T-helper 17 cell (primary cell): ENCODE measurements around the gene RPL27. TPM values are rescaled to one million over a fixed set of nuclear protein-coding genes. Genes with fewer than 3 reads are reported as not detected.
"Not testable (repeated sequence)": the region's sequence is repeated elsewhere in the genome, so short reads cannot be mapped to it uniquely, and the experiment has no call there.

ENCODE experiments used
- ATAC-seq: fragments of 150-1000 bp; cut with Tn5 transposase; 2 replicates; pipeline ENCODE4 v1.10.0; 2021; ENCODE audit warnings: mild to moderate bottlenecking, moderate library complexity
- DNase-seq, 3 donors: peaks; one replicate each; pipeline versions ENCODE4 v3.0.0 to v3.0.0-alpha.2; 2020 to 2021
- H3K9me3 ChIP-seq: one replicate; pipeline ENCODE4 v1.7.0; 2013; ENCODE audit warnings: low read length, mild to moderate bottlenecking; ENCODE audit not compliant: control insufficient read depth, poor library complexity, severe bottlenecking
- H3K27ac Mint-ChIP-seq: one replicate; pipeline ENCODE4 v1.8.0; 2022; ENCODE audit warnings: mild to moderate bottlenecking, moderate library complexity, mixed read lengths
- H3K27me3 Mint-ChIP-seq: one replicate; pipeline ENCODE4 v1.8.0; 2022; ENCODE audit warnings: mixed read lengths
- H3K36me3 Mint-ChIP-seq: one replicate; pipeline ENCODE4 v1.8.0; 2022; ENCODE audit warnings: low read depth, mixed read lengths
- H3K4me1 Mint-ChIP-seq: one replicate; pipeline ENCODE4 v1.8.0; 2022; ENCODE audit warnings: mild to moderate bottlenecking, mixed read lengths
- H3K4me3 Mint-ChIP-seq: one replicate; pipeline ENCODE4 v1.8.0; 2022; ENCODE audit warnings: mild to moderate bottlenecking, moderate library complexity, mixed read lengths
- total RNA-seq, 4 donors: library from RNA in 2 of 4; stranded (reverse) in 2 of 4; gene quantifications; one replicate each; pipeline ENCODE4 v1.2.3 and lab custom pipeline; 2022 to 2026

RPL27 gene
- total RNA-seq, 2 donors from 2014 or later = 1,342 to 1,395 TPM

- DNase-seq (peak; percentile 86 to 89 (median 87)), ATAC-seq (peak; percentile 91)
- Mint-ChIP-seq H3K27me3 (no peaks in the 10 kb centered on the region), H3K4me3 (peak within 1 kb of the TSS; percentile 99), H3K4me1 (peaks cover 25% of the 10 kb centered on the region), H3K27ac (peak within 1 kb of the TSS; percentile 93), H3K36me3 (no peaks in the 10 kb centered on the region)
- no peaks in the 10 kb centered on the region for H3K9me3 ChIP-seq
Observed at GRCh38 chr17:42980274-42980765, 17.9 kb upstream of the RPL27 start, which contains the start of gene RUNDC1. RUNDC1 (plus strand) TSS chr17:42980565; CDS start chr17:42980577, 12 bp downstream.

- no peaks in the 10 kb centered on the region for H3K9me3 ChIP-seq
- peak; percentile 41 to 45 (median 45) for DNase-seq
- peak; percentile 77 for ATAC-seq
- peaks cover 25% of the 10 kb centered on the region for H3K4me1 Mint-ChIP-seq
- peak overlapping the region; percentile 93 for H3K27ac Mint-ChIP-seq
- no peaks in the 10 kb centered on the region for H3K36me3 Mint-ChIP-seq
- no peaks in the 10 kb centered on the region for H3K27me3 Mint-ChIP-seq
- peak overlapping the region; percentile 99 for H3K4me3 Mint-ChIP-seq
Observed at GRCh38 chr17:42980766-42981397, 17.3 kb upstream of the RPL27 start.

- DNase-seq (no peak), ATAC-seq (no peak)
Observed at GRCh38 chr17:42982266-42982665, 16.0 kb upstream of the RPL27 start.

GRCh38 chr17:42985225-42985624 lies 13.0 kb upstream of the RPL27 start:
- no peak for DNase-seq
- H3K4me3 Mint-ChIP-seq = no peak overlapping the region
- H3K4me1 Mint-ChIP-seq = peaks cover 17% of the 10 kb centered on the region
- peaks cover under 1% of the 10 kb centered on the region for H3K36me3 Mint-ChIP-seq
- no peaks in the 10 kb centered on the region for H3K9me3 ChIP-seq
- ATAC-seq = no peak
- H3K27ac Mint-ChIP-seq = no peak overlapping the region
- H3K27me3 Mint-ChIP-seq = no peaks in the 10 kb centered on the region

More at GRCh38 chr17:42982266-42982665, 16.0 kb upstream of the RPL27 start:
- Mint-ChIP-seq H3K36me3 (no peaks in the 10 kb centered on the region), H3K27ac (peak overlapping the region; percentile 93), H3K4me3 (peak overlapping the region; percentile 99), H3K27me3 (no peaks in the 10 kb centered on the region), H3K4me1 (peaks cover 25% of the 10 kb centered on the region)
- H3K9me3 ChIP-seq = no peaks in the 10 kb centered on the region

- no peaks in the 10 kb centered on the region for H3K9me3 ChIP-seq
- no peak for ATAC-seq
- no peak for DNase-seq
- Mint-ChIP-seq H3K27ac (no peak overlapping the region), H3K27me3 (no peaks in the 10 kb centered on the region), H3K4me1 (peaks cover 3% of the 10 kb centered on the region), H3K36me3 (peaks cover 5% of the 10 kb centered on the region), H3K4me3 (no peak overlapping the region)
Observed at GRCh38 chr17:42989141-42989540, 9.1 kb upstream of the RPL27 start.

GRCh38 chr17:42989726-42990652 lies 8.2 kb upstream of the RPL27 start:
- ATAC-seq (no peak), DNase-seq (no peak)
- peak overlapping the region; percentile 85 for H3K27ac Mint-ChIP-seq
- peaks cover 3% of the 10 kb centered on the region for H3K4me1 Mint-ChIP-seq
- H3K36me3 Mint-ChIP-seq = peaks cover 5% of the 10 kb centered on the region
- no peaks in the 10 kb centered on the region for H3K9me3 ChIP-seq
- H3K27me3 Mint-ChIP-seq = no peaks in the 10 kb centered on the region
- no peak overlapping the region for H3K4me3 Mint-ChIP-seq

GRCh38 chr17:42991471-42991870 lies 6.7 kb upstream of the RPL27 start:
- Mint-ChIP-seq H3K27me3 (no peaks in the 10 kb centered on the region), H3K4me3 (no peak overlapping the region), H3K27ac (no peak overlapping the region), H3K36me3 (peaks cover 5% of the 10 kb centered on the region), H3K4me1 (no peaks in the 10 kb centered on the region)
- DNase-seq (no peak), ATAC-seq (no peak)
- H3K9me3 ChIP-seq = no peaks in the 10 kb centered on the region

GRCh38 chr17:42992872-42993271 lies 5.3 kb upstream of the RPL27 start:
- H3K27ac Mint-ChIP-seq = no peak overlapping the region
- no peak for DNase-seq
- H3K4me3 Mint-ChIP-seq = no peak overlapping the region
- H3K36me3 Mint-ChIP-seq = peaks cover 5% of the 10 kb centered on the region
- no peaks in the 10 kb centered on the region for H3K9me3 ChIP-seq
- peaks cover 2% of the 10 kb centered on the region for H3K4me1 Mint-ChIP-seq
- no peak for ATAC-seq
- no peaks in the 10 kb centered on the region for H3K27me3 Mint-ChIP-seq

GRCh38 chr17:42993913-42994312 lies 4.3 kb upstream of the RPL27 start:
- not testable (repeated sequence) for H3K4me1 Mint-ChIP-seq, H3K27me3 Mint-ChIP-seq, H3K36me3 Mint-ChIP-seq, ATAC-seq, H3K27ac Mint-ChIP-seq, H3K4me3 Mint-ChIP-seq, H3K9me3 ChIP-seq, DNase-seq

GRCh38 chr17:42997390-42997983 lies 732 bp upstream of the RPL27 start:
- Mint-ChIP-seq H3K27ac (peak overlapping the region; percentile 99), H3K4me3 (peak overlapping the region; percentile 93), H3K4me1 (peaks cover 19% of the 10 kb centered on the region), H3K27me3 (no peaks in the 10 kb centered on the region), H3K36me3 (no peaks in the 10 kb centered on the region)
- H3K9me3 ChIP-seq = no peaks in the 10 kb centered on the region
- no peak for DNase-seq
- no peak for ATAC-seq

- H3K27ac Mint-ChIP-seq = peak overlapping the region; percentile 99
- H3K9me3 ChIP-seq = no peaks in the 10 kb centered on the region
- peaks cover 19% of the 10 kb centered on the region for H3K4me1 Mint-ChIP-seq
- DNase-seq = no peak
- no peaks in the 10 kb centered on the region for H3K27me3 Mint-ChIP-seq
- ATAC-seq = no peak
- no peaks in the 10 kb centered on the region for H3K36me3 Mint-ChIP-seq
- peak overlapping the region; percentile 93 for H3K4me3 Mint-ChIP-seq
Observed at GRCh38 chr17:42999003-42999525, 845 bp downstream of the RPL27 start.

GRCh38 chr17:43000894-43001293 lies 2.7 kb downstream of the RPL27 start:
- H3K27ac Mint-ChIP-seq = peak overlapping the region; percentile 99

More at GRCh38 chr17:43000894-43001293, 2.7 kb downstream of the RPL27 start:
- not testable (repeated sequence) for H3K4me3 Mint-ChIP-seq, DNase-seq, H3K27me3 Mint-ChIP-seq, H3K9me3 ChIP-seq, ATAC-seq, H3K36me3 Mint-ChIP-seq
- H3K4me1 Mint-ChIP-seq = peaks cover 19% of the 10 kb centered on the region
